Ovary (tissue), 9 donors: ENCODE results near the gene HTRA1. TPM values are rescaled to one million over a fixed set of nuclear protein-coding genes. Genes with fewer than 3 reads are reported as not detected.

ENCODE experiments used
- DNase-seq, 5 donors: peaks; one replicate each; pipeline ENCODE4 v3.0.0-alpha.2; 2019 to 2020
- H3K27ac ChIP-seq, 2 donors: fragments of 200-600 bp; one replicate each; pipeline versions ENCODE4 v1.5.1 to v1.8.0; 2019 to 2022
- H3K27me3 ChIP-seq: fragments of 200-600 bp; one replicate; pipeline ENCODE4 v1.8.0; 2022
- H3K36me3 ChIP-seq: fragments of 200-600 bp; sonication (generic); one replicate; pipeline ENCODE4 v1.5.1; 2019
- H3K4me1 ChIP-seq: one replicate; pipeline ENCODE4 v1.8.1; 2013; ENCODE audit warnings: mild to moderate bottlenecking, moderate library complexity; ENCODE audit not compliant: insufficient read depth
- H3K4me3 ChIP-seq: fragments of 200-600 bp; sonication (generic); one replicate; pipeline ENCODE4 v1.5.1; 2017
- H3K9me3 ChIP-seq, 2 donors: fragments of 200-600 bp in 1 of 2; sonication (generic) in 1 of 2; one replicate each; pipeline versions ENCODE4 v1.5.1 to v1.8.1; 2013 to 2019; ENCODE audit warnings: mild to moderate bottlenecking in 1 of 2, moderate library complexity in 1 of 2
- EP300 ChIP-seq: sonication (generic); formaldehyde crosslinking; IDR thresholded peaks from one replicate; pipeline ENCODE4 v1.6.1; 2017; ENCODE audit warnings: antibody characterized with exemption
- POLR2A ChIP-seq: fragments of 450-650 bp; IDR thresholded peaks from one replicate; pipeline ENCODE4 v1.6.1; 2017; ENCODE audit warnings: antibody characterized with exemption, mild to moderate bottlenecking, moderate library complexity
- WGBS, 3 donors: extraction: QIAGEN DNeasy Blood & Tissue Kit in 1 of 3; methylation state at CpG; one replicate each; pipeline versions ENCODE4 v1.1.5 to v1.1.7; 2013 to 2017; 5-methylcytosine and 5-hydroxymethylcytosine counted together
- intact Hi-C, 4 donors: fragments of 100-400 bp; cut with DNase I; formaldehyde crosslinking; loops; one replicate each; pipeline versions ENCODE4 v1.11.0 to v1.15.1; 2022 to 2023
- polyA plus RNA-seq, 2 donors: library from polyadenylated mRNA; stranded (reverse); fragments of 200-250 nt in 1 of 2; fragments of 350-450 nt in 1 of 2; fragmentation: Illumina TruSeq in 1 of 2; extraction: RNeasy Lipid Tissue Mini Kit (QIAGEN cat#74804) in 1 of 2; gene quantifications; one replicate each; pipeline ENCODE4 v1.2.3, GENCODE V29; 2013 to 2014
- total RNA-seq, 7 donors: library from RNA; depleted of rRNA in 2 of 7; stranded (reverse); fragments of >200 nt in 2 of 7; fragmentation: NEBNext Ultra II Directional in 3 of 7; extraction: Animal tissue kit (Norgen Biotek cat#: 25700) in 3 of 7; gene quantifications; one replicate each; pipeline versions ENCODE4 v1.1.0 to v1.2.4, GENCODE V29; 2016 to 2023
- TF ChIP-seq, protein P1 (sequence below), 3 donors: fragments of 450-650 bp in 2 of 3; fragments of 200-600 bp in 1 of 3; IDR thresholded peaks; one replicate each; pipeline versions ENCODE4 v1.5.1 to v1.8.0; 2016 to 2022; ENCODE audit warnings: antibody characterized with exemption in 3 of 3, mild to moderate bottlenecking in 1 of 3
- donor health status: DM: no; HTN: no; CAD: no; lungs with moderate emphysema.
- donor health status: DM: no; HTN: no; CAD: no.
- donor health status: Bipolar disorder and iron deficiency.
- donor health status: DM: yes; HTN: yes; CAD: no.
- donor health status: DM: no; HTN: no; CAD: no.
- donor health status: DM: yes; HTN: yes; CAD: no.

The HTRA1 gene
- total and polyA plus RNA-seq, 9 donors: 194 to 947 (median 356) TPM

GRCh38 chr10:122537545-122537944 is 76.2 kb downstream of the HTRA1 start:
- Histone ChIP-seq H3K9me3 (no peaks in the 10 kb centered on the region), H3K4me1 (no peaks in the 10 kb centered on the region)
- intact Hi-C loops: no loop called here

GRCh38 chr10:122541541-122542002 is 80.2 kb downstream of the HTRA1 start:
- intact Hi-C loops: no loop called here
- 77 to 80% (median 78%) methylated on average over 4 of the region's 4 CpGs for WGBS, 3 donors
- Histone ChIP-seq H3K36me3 (no peaks in the 10 kb centered on the region), H3K27me3 (no peaks in the 10 kb centered on the region), H3K9me3 (no peaks in the 10 kb centered on the region), H3K27ac (no peak overlapping the region), H3K4me3 (no peak overlapping the region), H3K4me1 (no peaks in the 10 kb centered on the region)
- no peak for DNase-seq
- TF ChIP-seq POLR2A (no peak), EP300 (no peak)
- TF ChIP-seq, protein P1, sequence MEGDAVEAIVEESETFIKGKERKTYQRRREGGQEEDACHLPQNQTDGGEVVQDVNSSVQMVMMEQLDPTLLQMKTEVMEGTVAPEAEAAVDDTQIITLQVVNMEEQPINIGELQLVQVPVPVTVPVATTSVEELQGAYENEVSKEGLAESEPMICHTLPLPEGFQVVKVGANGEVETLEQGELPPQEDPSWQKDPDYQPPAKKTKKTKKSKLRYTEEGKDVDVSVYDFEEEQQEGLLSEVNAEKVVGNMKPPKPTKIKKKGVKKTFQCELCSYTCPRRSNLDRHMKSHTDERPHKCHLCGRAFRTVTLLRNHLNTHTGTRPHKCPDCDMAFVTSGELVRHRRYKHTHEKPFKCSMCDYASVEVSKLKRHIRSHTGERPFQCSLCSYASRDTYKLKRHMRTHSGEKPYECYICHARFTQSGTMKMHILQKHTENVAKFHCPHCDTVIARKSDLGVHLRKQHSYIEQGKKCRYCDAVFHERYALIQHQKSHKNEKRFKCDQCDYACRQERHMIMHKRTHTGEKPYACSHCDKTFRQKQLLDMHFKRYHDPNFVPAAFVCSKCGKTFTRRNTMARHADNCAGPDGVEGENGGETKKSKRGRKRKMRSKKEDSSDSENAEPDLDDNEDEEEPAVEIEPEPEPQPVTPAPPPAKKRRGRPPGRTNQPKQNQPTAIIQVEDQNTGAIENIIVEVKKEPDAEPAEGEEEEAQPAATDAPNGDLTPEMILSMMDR (IDR thresholded peaks at IDR 0.05): no peak

More at GRCh38 chr10:122537545-122537944, 76.2 kb downstream of the HTRA1 start:
- WGBS, 3 donors: 94 to 97% (median 96%) methylated on average over 2 of the region's 2 CpGs
- H3K27me3 ChIP-seq: no peaks in the 10 kb centered on the region
- no peak for DNase-seq
- no peak for TF ChIP-seq POLR2A
- TF ChIP-seq EP300: no peak
- TF ChIP-seq, protein P1 (IDR thresholded peaks at IDR 0.05): no peak
- no peak overlapping the region for H3K27ac ChIP-seq
- no peak overlapping the region for H3K4me3 ChIP-seq
- no peaks in the 10 kb centered on the region for H3K36me3 ChIP-seq

GRCh38 chr10:122543676-122544445 is 82.5 kb downstream of the HTRA1 start:
- DNase-seq: no peak
- TF ChIP-seq, protein P1 (IDR thresholded peaks at IDR 0.05): no peak
- TF ChIP-seq EP300: no peak
- no peak for TF ChIP-seq POLR2A
- 84 to 88% (median 84%) methylated on average over 10 of the region's 10 CpGs for WGBS, 3 donors
- Histone ChIP-seq H3K36me3 (no peaks in the 10 kb centered on the region), H3K9me3 (no peaks in the 10 kb centered on the region), H3K4me1 (no peaks in the 10 kb centered on the region), H3K27me3 (no peaks in the 10 kb centered on the region), H3K4me3 (no peak overlapping the region), H3K27ac (no peak overlapping the region)
- intact Hi-C loops: no loop called here

DNA sequence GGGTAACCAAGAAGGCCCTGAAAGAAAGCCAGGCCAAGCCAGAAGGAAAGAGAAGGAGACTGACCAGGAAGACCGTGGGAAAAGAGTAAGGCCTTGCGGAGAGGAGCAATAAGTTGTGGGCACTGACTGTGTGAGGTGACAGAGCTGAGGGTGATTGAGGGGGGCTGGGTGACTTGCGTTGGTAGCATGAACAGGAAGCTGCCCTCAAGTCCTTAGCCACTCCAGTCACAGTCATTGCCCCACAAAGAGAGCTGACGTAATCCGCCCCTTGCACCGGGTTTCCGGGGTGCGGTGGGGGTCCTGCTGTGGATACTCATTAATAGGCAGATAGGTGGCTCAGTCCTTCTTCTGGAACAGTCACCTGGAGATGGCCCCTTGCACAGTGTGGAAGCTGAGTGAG is 83.1 kb downstream of the HTRA1 start:
- H3K27ac ChIP-seq: no peak overlapping the region
- TF ChIP-seq EP300 (no peak), POLR2A (no peak)
- TF ChIP-seq, protein P1 (IDR thresholded peaks at IDR 0.05): no peak
- WGBS, 3 donors: 86 to 94% (median 94%) methylated on average over 8 of the region's 8 CpGs
- H3K4me3 ChIP-seq: no peak overlapping the region
- no peak for DNase-seq
- H3K4me1 ChIP-seq: no peaks in the 10 kb centered on the region
- no peaks in the 10 kb centered on the region for H3K9me3 ChIP-seq
- H3K36me3 ChIP-seq: no peaks in the 10 kb centered on the region
- H3K27me3 ChIP-seq: no peaks in the 10 kb centered on the region
- intact Hi-C loops: no loop called here
